Kidney (tissue), 14 donors: ENCODE data around the gene CADM4. TPM values are rescaled to one million over a fixed set of nuclear protein-coding genes. Genes with fewer than 3 reads are reported as not detected.

Experiments
- DNase-seq, 5 donors: peaks; one replicate each; pipeline ENCODE4 v3.0.0-alpha.2; 2013 to 2020
- FAIRE-seq: peaks from 2 replicates; lab custom pipeline; 2012; peaks lifted over from hg19 to GRCh38; lab: Jason Lieb, UNC
- H3K27ac ChIP-seq, 2 donors: one replicate each; pipeline ENCODE4 v1.7.0; 2013; ENCODE audit warnings: low read depth in 2 of 2, low read length in 2 of 2, inconsistent platforms in 1 of 2
- H3K27me3 ChIP-seq: one replicate; pipeline ENCODE4 v1.7.1; 2013; ENCODE audit warnings: low read length, inconsistent platforms; ENCODE audit not compliant: control insufficient read depth, insufficient read depth
- H3K36me3 ChIP-seq, 3 donors: one replicate each; pipeline versions ENCODE4 v1.7.0 to v1.7.1; 2013; ENCODE audit warnings: low read length in 3 of 3, control low read depth in 1 of 3, inconsistent platforms in 1 of 3; ENCODE audit not compliant: insufficient read depth in 3 of 3, control insufficient read depth in 2 of 3
- H3K4me1 ChIP-seq, 3 donors: one replicate each; pipeline versions ENCODE4 v1.7.0 to v1.7.1; 2013; ENCODE audit warnings: low read length in 3 of 3, inconsistent platforms in 1 of 3, low read depth in 1 of 3; ENCODE audit not compliant: control insufficient read depth in 2 of 3, insufficient read depth in 2 of 3
- H3K4me3 ChIP-seq, 3 donors: one replicate each; pipeline versions ENCODE4 v1.7.0 to v1.8.1; 2013; ENCODE audit warnings: low read length in 3 of 3, control low read depth in 1 of 3, inconsistent platforms in 1 of 3
- H3K9ac ChIP-seq, 3 donors: one replicate each; pipeline versions ENCODE4 v1.7.0 to v1.7.1; 2013; ENCODE audit warnings: low read length in 3 of 3, control low read depth in 1 of 3, inconsistent platforms in 1 of 3
- H3K9me3 ChIP-seq, 3 donors: one replicate each; pipeline versions ENCODE4 v1.7.0 to v1.7.1; 2013; ENCODE audit warnings: low read length in 3 of 3, control low read depth in 1 of 3, inconsistent platforms in 1 of 3; ENCODE audit not compliant: control insufficient read depth in 2 of 3, insufficient read depth in 1 of 3
- intact Hi-C: fragments of 100-400 bp; cut with DNase I; formaldehyde crosslinking; loops from one replicate; pipeline ENCODE4 v1.11.1; 2022
- polyA plus RNA-seq: library from polyadenylated mRNA; stranded (reverse); fragments of 350-450 nt; fragmentation: Illumina TruSeq; extraction: RNeasy Lipid Tissue Mini Kit (QIAGEN cat#74804); gene quantifications from one replicate; pipeline ENCODE4 v1.2.3, GENCODE V29; 2014; ENCODE audit warnings: low read depth, low replicate concordance; ENCODE audit not compliant: insufficient read depth
- total RNA-seq: library from RNA; stranded (reverse); fragmentation: NEBNext Ultra II Directional; extraction: Animal tissue kit (Norgen Biotek cat#: 25700); gene quantifications from one replicate; pipeline ENCODE4 v1.2.1, GENCODE V29; 2021
- TF ChIP-seq, protein P1 (sequence below): IDR thresholded peaks from 3 replicates; pipeline ENCODE4 v1.5.1; 2012; ENCODE audit warnings: mild to moderate bottlenecking, moderate library complexity, borderline replicate concordance; ENCODE audit not compliant: insufficient read depth; ENCODE audit errors: extremely low read depth
- donor health status: control.
- donor health status: control.
- donor health status: control.
- donor health status: control.
- donor health status: control.
- donor health status: DM: yes; HTN: yes; CAD: no.
- donor health status: Normal renal cell carcinoma (clear cell type).

Gene CADM4
- total and polyA plus RNA-seq, 2 donors from 2014 or later: 25.3 to 47.0 TPM

DNA sequence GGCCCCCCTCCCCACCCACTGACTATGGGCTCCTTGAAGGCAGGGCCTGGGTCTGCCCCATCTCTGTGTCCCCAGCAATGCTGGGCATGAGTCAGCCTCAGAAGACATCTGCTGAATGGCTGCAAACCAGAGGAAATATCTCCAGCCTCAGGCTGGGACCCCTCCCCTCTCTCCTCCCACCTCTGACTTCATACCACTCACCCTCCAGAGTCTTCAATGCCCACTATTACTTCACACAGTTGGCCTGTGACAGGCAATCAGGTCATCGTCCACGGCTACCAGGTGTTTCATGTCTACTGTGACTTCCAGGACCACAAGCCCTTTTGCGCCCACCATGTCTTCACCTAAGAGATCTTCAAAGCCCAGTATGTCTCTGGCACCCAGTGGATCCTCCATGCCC, 27.9 kb downstream of the CADM4 start, which contains the start of gene SRRM5:
Gene SRRM5 (plus strand): TSS at position 301 of the 400 bp plus-strand sequence. CDS start 34 bp downstream, at position 335.
- TF ChIP-seq, protein P1, sequence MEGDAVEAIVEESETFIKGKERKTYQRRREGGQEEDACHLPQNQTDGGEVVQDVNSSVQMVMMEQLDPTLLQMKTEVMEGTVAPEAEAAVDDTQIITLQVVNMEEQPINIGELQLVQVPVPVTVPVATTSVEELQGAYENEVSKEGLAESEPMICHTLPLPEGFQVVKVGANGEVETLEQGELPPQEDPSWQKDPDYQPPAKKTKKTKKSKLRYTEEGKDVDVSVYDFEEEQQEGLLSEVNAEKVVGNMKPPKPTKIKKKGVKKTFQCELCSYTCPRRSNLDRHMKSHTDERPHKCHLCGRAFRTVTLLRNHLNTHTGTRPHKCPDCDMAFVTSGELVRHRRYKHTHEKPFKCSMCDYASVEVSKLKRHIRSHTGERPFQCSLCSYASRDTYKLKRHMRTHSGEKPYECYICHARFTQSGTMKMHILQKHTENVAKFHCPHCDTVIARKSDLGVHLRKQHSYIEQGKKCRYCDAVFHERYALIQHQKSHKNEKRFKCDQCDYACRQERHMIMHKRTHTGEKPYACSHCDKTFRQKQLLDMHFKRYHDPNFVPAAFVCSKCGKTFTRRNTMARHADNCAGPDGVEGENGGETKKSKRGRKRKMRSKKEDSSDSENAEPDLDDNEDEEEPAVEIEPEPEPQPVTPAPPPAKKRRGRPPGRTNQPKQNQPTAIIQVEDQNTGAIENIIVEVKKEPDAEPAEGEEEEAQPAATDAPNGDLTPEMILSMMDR: no peak
- Histone ChIP-seq H3K4me3 (no peak within 1 kb of the TSS), H3K4me1 (no peaks in the 10 kb centered on the region), H3K9me3 (no peaks in the 10 kb centered on the region), H3K9ac (no peak within 1 kb of the TSS), H3K27me3 (no peaks in the 10 kb centered on the region), H3K36me3 (peaks cover 0 to 20% (median 6%) of the 10 kb centered on the region in 3 donors), H3K27ac (no peak within 1 kb of the TSS)
- no peak for FAIRE-seq
- intact Hi-C loops: no loop called here
- DNase-seq: no peak

DNA sequence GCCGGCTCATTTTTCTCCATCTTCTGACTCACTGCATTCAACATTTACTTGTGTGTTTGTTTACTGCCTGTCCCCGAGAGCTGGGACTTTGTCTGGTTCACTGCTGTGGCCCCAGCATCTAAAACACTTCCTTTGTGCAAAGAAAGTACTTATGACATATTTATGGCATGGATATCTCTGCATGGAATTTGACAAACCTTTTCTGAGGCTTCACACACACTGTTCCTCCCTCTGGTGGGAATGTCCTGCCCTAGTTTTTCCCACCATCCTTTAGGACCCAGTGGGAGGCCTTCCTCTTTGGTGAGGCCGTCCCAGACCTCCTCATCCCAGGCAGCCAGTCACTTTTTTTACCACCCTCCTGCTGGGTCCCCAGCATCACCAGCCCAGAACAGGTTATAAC, 29.2 kb downstream of the CADM4 start:
- peaks cover 0 to 23% (median 8%) of the 10 kb centered on the region in 3 donors for H3K36me3 ChIP-seq
- TF ChIP-seq, protein P1: no peak
- H3K4me3 ChIP-seq: no peak overlapping the region
- no peak overlapping the region for H3K27ac ChIP-seq
- no peaks in the 10 kb centered on the region for H3K9me3 ChIP-seq
- intact Hi-C loops: no loop called here
- H3K27me3 ChIP-seq: no peaks in the 10 kb centered on the region
- no peak overlapping the region for H3K9ac ChIP-seq
- FAIRE-seq (no peak), DNase-seq (no peak)
- H3K4me1 ChIP-seq: no peaks in the 10 kb centered on the region

DNA sequence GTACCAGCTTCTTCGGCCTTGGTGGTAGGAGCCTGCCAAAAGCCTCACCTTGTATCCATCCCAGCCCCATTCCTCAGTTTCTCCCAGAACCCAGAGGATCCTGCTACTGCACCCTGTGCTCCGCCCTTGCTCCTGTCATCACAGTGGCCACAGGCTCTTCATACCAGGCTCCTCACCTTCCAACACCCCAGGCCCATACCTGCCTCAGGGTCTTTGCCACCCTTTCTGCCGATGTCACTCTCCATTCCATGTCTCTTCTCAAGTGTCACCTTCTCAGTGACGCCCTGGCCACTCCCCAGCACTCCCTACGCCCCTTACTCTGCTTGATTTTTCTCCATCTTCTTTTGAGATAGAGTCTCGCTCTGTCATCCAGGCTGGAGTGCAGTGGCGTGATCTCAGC, 29.8 kb downstream of the CADM4 start:
- DNase-seq (no peak), FAIRE-seq (no peak)
- intact Hi-C loops: no loop called here

More for the DNA sequence above, 29.8 kb downstream of the CADM4 start:
- Histone ChIP-seq H3K9ac (no peak overlapping the region), H3K9me3 (no peaks in the 10 kb centered on the region), H3K4me3 (no peak overlapping the region), H3K27ac (no peak overlapping the region), H3K36me3 (peaks cover 0 to 23% (median 8%) of the 10 kb centered on the region in 3 donors), H3K4me1 (no peaks in the 10 kb centered on the region), H3K27me3 (no peaks in the 10 kb centered on the region)
- TF ChIP-seq, protein P1: no peak
